Measurements from ENCODE around the gene HMGCS1. TPM values are rescaled to one million over a fixed set of nuclear protein-coding genes. Genes with fewer than 3 reads are reported as not detected.
"Not testable (repeated sequence)": the region's sequence is repeated elsewhere in the genome, so short reads cannot be mapped to it uniquely, and the experiment has no call there.

The HMGCS1 gene
- total RNA-seq, 1 donor from 2014 or later: 49.1 TPM

- Mint-ChIP-seq H3K9me3 (ENCODE audit: unreplicated experiment) (no peaks in the 10 kb centered on the region), H3K27me3 (ENCODE audit: unreplicated experiment) (no peaks in the 10 kb centered on the region), H3K4me1 (ENCODE audit: unreplicated experiment) (peaks cover 36% of the 10 kb centered on the region), H3K36me3 (ENCODE audit: unreplicated experiment) (no peaks in the 10 kb centered on the region), H3K4me3 (ENCODE audit: unreplicated experiment) (peak overlapping the region; percentile 95), H3K27ac (ENCODE audit: unreplicated experiment) (peak overlapping the region; percentile 97)
- TF ChIP-seq, protein P1, sequence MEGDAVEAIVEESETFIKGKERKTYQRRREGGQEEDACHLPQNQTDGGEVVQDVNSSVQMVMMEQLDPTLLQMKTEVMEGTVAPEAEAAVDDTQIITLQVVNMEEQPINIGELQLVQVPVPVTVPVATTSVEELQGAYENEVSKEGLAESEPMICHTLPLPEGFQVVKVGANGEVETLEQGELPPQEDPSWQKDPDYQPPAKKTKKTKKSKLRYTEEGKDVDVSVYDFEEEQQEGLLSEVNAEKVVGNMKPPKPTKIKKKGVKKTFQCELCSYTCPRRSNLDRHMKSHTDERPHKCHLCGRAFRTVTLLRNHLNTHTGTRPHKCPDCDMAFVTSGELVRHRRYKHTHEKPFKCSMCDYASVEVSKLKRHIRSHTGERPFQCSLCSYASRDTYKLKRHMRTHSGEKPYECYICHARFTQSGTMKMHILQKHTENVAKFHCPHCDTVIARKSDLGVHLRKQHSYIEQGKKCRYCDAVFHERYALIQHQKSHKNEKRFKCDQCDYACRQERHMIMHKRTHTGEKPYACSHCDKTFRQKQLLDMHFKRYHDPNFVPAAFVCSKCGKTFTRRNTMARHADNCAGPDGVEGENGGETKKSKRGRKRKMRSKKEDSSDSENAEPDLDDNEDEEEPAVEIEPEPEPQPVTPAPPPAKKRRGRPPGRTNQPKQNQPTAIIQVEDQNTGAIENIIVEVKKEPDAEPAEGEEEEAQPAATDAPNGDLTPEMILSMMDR (IDR thresholded peaks at IDR 0.05): no peak
- no peak for DNase-seq (ENCODE audit: extremely low spot score, unreplicated experiment)
Observed at GRCh38 chr5:43313854-43314457, 744 bp upstream of the HMGCS1 start.

GRCh38 chr5:43312699-43313034 is 545 bp downstream of the HMGCS1 start:
- H3K27me3 Mint-ChIP-seq (ENCODE audit: unreplicated experiment): no peaks in the 10 kb centered on the region
- peak overlapping the region; percentile 97 for H3K27ac Mint-ChIP-seq (ENCODE audit: unreplicated experiment)
- TF ChIP-seq, protein P1 (IDR thresholded peaks at IDR 0.05): no peak
- no peaks in the 10 kb centered on the region for H3K9me3 Mint-ChIP-seq (ENCODE audit: unreplicated experiment)
- peak overlapping the region; percentile 95 for H3K4me3 Mint-ChIP-seq (ENCODE audit: unreplicated experiment)
- H3K36me3 Mint-ChIP-seq (ENCODE audit: unreplicated experiment): no peaks in the 10 kb centered on the region
- no peak for DNase-seq (ENCODE audit: extremely low spot score, unreplicated experiment)
- H3K4me1 Mint-ChIP-seq (ENCODE audit: unreplicated experiment): peaks cover 48% of the 10 kb centered on the region

DNA sequence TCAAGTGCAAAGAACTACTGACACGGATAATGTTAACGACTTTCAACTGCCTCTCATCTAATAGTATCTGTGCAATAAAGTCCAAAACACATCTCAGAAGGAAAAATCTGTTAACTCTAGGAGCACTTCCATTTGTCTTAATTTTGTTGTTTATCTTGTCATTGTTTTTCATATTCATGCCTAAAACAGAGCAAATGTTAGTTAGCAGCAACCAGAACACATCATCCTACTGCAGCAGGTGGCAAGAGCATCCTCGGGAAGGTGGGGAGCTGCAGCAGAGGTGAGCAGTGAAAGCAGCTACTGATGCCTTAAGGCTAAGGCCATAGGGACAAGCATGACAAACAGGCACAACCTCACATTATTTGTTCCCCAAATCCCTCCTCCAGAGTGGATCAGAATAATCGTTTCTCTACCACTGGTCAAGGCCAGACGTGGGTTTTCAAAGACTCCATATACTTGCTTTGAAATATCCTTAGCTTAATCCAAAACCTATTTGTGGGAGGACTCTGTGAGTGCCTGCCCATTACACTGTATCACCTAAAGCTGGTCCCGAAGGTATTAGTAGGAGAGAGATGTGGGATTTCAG is 1.0 kb downstream of the HMGCS1 start:
- H3K4me1 Mint-ChIP-seq (ENCODE audit: unreplicated experiment): peaks cover 49% of the 10 kb centered on the region
- DNase-seq (ENCODE audit: extremely low spot score, unreplicated experiment): no peak
- no peaks in the 10 kb centered on the region for H3K27me3 Mint-ChIP-seq (ENCODE audit: unreplicated experiment)
- peak overlapping the region; percentile 97 for H3K27ac Mint-ChIP-seq (ENCODE audit: unreplicated experiment)
- H3K4me3 Mint-ChIP-seq (ENCODE audit: unreplicated experiment): peak overlapping the region; percentile 95
- H3K36me3 Mint-ChIP-seq (ENCODE audit: unreplicated experiment): no peaks in the 10 kb centered on the region
- TF ChIP-seq, protein P1 (IDR thresholded peaks at IDR 0.05): no peak
- H3K9me3 Mint-ChIP-seq (ENCODE audit: unreplicated experiment): no peaks in the 10 kb centered on the region

DNA sequence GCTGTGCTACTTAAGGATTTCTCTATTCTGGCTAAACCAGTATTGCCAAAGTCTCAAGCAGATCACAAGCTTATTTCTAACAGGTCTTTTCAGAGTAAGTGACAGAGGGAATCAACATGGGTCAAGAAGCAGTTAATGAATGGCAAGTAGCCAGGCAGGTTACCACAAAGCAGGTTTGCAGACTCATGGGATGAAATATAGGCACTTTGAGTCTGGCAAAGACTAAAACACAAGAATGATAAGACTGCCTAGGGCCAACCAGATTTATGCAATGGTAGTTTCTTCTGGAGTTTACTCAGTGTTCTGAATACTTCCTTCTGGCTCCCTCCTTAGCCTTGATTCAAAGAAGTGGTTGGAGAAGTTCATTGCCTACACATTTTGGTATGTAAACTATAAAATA is 3.6 kb downstream of the HMGCS1 start:
- Mint-ChIP-seq H3K27ac (ENCODE audit: unreplicated experiment) (peak overlapping the region; percentile 75), H3K4me1 (ENCODE audit: unreplicated experiment) (peaks cover 56% of the 10 kb centered on the region), H3K4me3 (ENCODE audit: unreplicated experiment) (no peak overlapping the region), H3K27me3 (ENCODE audit: unreplicated experiment) (no peaks in the 10 kb centered on the region), H3K36me3 (ENCODE audit: unreplicated experiment) (no peaks in the 10 kb centered on the region), H3K9me3 (ENCODE audit: unreplicated experiment) (no peaks in the 10 kb centered on the region)
- TF ChIP-seq, protein P1 (IDR thresholded peaks at IDR 0.05): no peak
- no peak for DNase-seq (ENCODE audit: extremely low spot score, unreplicated experiment)

- DNase-seq (ENCODE audit: extremely low spot score, unreplicated experiment): no peak
- H3K9me3 Mint-ChIP-seq (ENCODE audit: unreplicated experiment): no peaks in the 10 kb centered on the region
- H3K4me1 Mint-ChIP-seq (ENCODE audit: unreplicated experiment): peaks cover 61% of the 10 kb centered on the region
- H3K27me3 Mint-ChIP-seq (ENCODE audit: unreplicated experiment): no peaks in the 10 kb centered on the region
- H3K27ac Mint-ChIP-seq (ENCODE audit: unreplicated experiment): peak overlapping the region; percentile 75
- H3K4me3 Mint-ChIP-seq (ENCODE audit: unreplicated experiment): no peak overlapping the region
- H3K36me3 Mint-ChIP-seq (ENCODE audit: unreplicated experiment): no peaks in the 10 kb centered on the region
- TF ChIP-seq, protein P1 (IDR thresholded peaks at IDR 0.05): no peak
Observed at GRCh38 chr5:43309122-43309521, 4.1 kb downstream of the HMGCS1 start.

GRCh38 chr5:43306954-43307353 is 6.3 kb downstream of the HMGCS1 start:
- not testable (repeated sequence) for H3K27me3 Mint-ChIP-seq (ENCODE audit: unreplicated experiment); H3K4me3 Mint-ChIP-seq (ENCODE audit: unreplicated experiment); H3K36me3 Mint-ChIP-seq (ENCODE audit: unreplicated experiment); DNase-seq (ENCODE audit: extremely low spot score, unreplicated experiment); H3K9me3 Mint-ChIP-seq (ENCODE audit: unreplicated experiment)
- peak overlapping the region; percentile 32 for H3K27ac Mint-ChIP-seq (ENCODE audit: unreplicated experiment)
- peaks cover 71% of the 10 kb centered on the region for H3K4me1 Mint-ChIP-seq (ENCODE audit: unreplicated experiment)
